Measurements from ENCODE around the gene POP5. TPM values are rescaled to one million over a fixed set of nuclear protein-coding genes. Genes with fewer than 3 reads are reported as not detected.

POP5 gene, protein sequence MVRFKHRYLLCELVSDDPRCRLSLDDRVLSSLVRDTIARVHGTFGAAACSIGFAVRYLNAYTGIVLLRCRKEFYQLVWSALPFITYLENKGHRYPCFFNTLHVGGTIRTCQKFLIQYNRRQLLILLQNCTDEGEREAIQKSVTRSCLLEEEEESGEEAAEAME
- 10 to 100 TPM; 15.6 to 28.1 (median 22.6) TPM for total RNA-seq

DNA sequence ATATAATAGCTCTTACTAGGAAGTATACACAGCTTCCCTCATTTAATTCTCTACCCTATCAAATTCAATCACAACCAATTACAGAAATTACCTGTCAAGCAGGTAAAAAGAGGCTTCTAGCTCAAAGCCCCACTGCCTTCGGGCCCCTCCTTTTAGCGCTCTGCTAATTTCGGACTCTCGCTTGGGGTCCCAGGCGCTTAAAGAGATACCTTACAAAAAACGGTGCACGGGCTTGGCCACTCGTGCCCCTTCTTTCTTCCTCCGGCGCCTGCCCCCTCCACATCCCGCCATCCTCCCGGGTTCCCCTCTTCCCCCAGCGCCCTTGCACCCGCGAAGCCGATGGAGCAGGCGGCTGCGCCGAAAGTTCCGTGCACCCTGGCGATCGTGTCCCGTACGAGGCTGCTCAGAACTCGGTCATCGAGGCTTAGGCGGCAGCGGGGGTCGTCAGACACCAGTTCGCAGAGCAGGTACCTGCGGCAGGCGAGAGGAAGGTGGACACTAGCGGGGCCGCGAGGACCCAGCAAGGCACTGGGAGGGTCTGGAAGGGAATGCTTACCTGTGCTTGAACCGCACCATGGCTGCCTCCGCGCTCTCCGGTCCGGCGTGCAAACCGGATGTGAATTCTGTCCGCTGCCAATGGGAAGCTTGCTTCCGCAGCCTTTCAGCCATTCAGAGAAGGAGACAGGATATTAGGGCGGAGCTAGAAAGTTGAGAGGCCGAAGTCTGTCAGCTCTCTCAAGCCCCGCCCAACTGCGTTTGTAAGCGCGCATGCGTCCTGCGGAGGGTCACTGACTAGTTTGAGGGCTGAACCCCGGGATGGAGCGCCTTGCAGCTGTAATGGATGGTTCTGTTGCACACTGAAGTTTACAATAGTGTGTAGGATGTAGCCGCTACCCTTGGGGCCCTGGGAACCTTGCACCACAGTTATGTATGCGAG lies at the start of gene POP5:
POP5 (minus strand) TSS at position 616 of the 937 bp plus-strand sequence; CDS start at position 576, 40 bp downstream.
- WGBS, 2 donors, result 0% methylated on average over 22 to 42 of the region's 56 CpGs
- peaks cover 19 to 47% (median 33%) of the 10 kb centered on the region in 3 donors for H3K4me1 ChIP-seq
- intact Hi-C loops (cut with DNase I), result loop anchor here (10.0 kb wide), 1 partner anchor 394 kb away; the partner anchor contains the start of gene HNF1A
- peaks cover 0 to 12% (median 0%) of the 10 kb centered on the region in 4 donors for H3K27me3 ChIP-seq
- DNase-seq, result peak; percentile 75
- peak within 1 kb of the TSS; percentile 60 to 90 (median 78) for H3K4me3 ChIP-seq
- H3K27ac ChIP-seq, result peak within 1 kb of the TSS; percentile 71 to 87 (median 80)
- TF ChIP-seq, protein P1, sequence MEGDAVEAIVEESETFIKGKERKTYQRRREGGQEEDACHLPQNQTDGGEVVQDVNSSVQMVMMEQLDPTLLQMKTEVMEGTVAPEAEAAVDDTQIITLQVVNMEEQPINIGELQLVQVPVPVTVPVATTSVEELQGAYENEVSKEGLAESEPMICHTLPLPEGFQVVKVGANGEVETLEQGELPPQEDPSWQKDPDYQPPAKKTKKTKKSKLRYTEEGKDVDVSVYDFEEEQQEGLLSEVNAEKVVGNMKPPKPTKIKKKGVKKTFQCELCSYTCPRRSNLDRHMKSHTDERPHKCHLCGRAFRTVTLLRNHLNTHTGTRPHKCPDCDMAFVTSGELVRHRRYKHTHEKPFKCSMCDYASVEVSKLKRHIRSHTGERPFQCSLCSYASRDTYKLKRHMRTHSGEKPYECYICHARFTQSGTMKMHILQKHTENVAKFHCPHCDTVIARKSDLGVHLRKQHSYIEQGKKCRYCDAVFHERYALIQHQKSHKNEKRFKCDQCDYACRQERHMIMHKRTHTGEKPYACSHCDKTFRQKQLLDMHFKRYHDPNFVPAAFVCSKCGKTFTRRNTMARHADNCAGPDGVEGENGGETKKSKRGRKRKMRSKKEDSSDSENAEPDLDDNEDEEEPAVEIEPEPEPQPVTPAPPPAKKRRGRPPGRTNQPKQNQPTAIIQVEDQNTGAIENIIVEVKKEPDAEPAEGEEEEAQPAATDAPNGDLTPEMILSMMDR (IDR thresholded peaks at IDR 0.05), result peak in 2 of 6 experiments; percentile 8 to 31
- TF ChIP-seq POLR2A (IDR thresholded peaks at IDR 0.05), result peak in 3 of 4 donors; percentile 31 to 58 (median 48)
- H3K36me3 ChIP-seq, result peaks cover 9 to 41% (median 23%) of the 10 kb centered on the region in 3 donors
- H3K9me3 ChIP-seq, result no peaks in the 10 kb centered on the region

DNA sequence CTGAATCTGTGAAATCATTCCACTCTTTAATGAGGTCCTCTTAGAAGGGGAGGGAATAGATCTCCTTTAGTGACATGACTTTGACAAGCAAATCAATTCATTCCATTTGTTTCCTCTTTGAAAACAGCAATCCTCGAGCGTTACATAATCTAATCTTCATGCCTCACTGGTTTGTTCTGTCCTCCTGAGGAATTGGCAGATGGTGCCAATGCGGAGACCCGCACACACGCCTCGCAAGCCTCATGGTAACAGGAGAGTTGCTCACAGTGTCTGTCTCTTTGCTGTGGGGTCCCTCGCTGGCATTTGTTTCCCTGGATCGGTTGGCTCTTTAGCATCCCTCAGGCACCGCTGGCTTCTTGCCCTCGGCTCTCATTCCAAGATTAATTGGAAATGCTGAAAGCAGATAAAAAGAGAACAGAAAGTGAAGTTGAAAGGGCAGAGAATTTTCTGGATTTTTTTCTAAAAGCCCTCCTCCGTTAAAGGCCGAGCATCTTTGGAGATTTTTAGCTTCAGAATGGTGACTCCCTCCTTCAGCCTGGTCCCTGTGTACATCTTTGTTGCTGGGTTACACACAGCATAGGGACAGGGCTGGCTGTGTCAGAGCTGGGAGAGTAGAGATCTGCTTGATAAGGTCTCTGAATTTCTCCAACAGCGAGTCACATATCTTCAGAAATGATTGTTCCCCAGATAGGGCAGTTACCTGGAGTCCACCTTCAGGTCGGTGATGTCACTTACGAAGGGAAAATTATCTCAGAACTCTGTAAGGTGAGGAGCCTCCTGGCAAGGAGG lies 49.1 kb upstream of the POP5 start:
- peaks cover 0 to 17% (median 0%) of the 10 kb centered on the region in 4 donors for H3K27me3 ChIP-seq
- no peaks in the 10 kb centered on the region for H3K4me1 ChIP-seq

DNA sequence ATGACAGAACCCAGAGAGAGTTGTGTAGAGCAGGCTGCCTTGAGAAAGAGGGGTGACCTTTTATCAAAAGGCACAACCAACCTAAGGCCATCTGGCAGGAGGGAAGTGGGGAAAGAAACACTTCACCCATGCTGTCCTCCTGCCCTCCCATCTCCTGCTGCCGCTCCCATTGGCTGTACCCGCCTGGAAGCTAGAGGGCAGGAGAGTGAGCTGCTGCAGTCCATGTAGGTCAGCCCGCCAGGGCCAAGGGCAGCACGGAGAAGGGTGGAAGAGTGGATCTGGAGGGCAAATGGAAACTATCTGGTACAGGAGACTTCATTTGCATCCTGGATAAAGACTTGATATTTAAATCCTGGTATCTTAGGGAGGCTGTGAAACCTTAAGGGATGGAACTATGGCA lies 47.7 kb upstream of the POP5 start:
- no peaks in the 10 kb centered on the region for H3K4me1 ChIP-seq
- TF ChIP-seq POLR2A (IDR thresholded peaks at IDR 0.05), result no peak
- TF ChIP-seq, protein P1 (IDR thresholded peaks at IDR 0.05), result no peak
- no peaks in the 10 kb centered on the region for H3K9me3 ChIP-seq
- intact Hi-C loops (cut with DNase I), result no loop called here
- WGBS, 2 donors, result 47 to 71% methylated on average over 2 to 4 of the region's 4 CpGs
- no peaks in the 10 kb centered on the region for H3K36me3 ChIP-seq
- DNase-seq, result no peak
- H3K27me3 ChIP-seq, result peaks cover 0 to 11% (median 0%) of the 10 kb centered on the region in 4 donors
- no peak overlapping the region for H3K27ac ChIP-seq
- H3K4me3 ChIP-seq, result no peak overlapping the region

More for the DNA sequence above, 49.1 kb upstream of the POP5 start:
- H3K36me3 ChIP-seq, result no peaks in the 10 kb centered on the region
- 49 to 50% methylated on average over 13 to 15 of the region's 15 CpGs for WGBS, 2 donors
- no peaks in the 10 kb centered on the region for H3K9me3 ChIP-seq
- H3K27ac ChIP-seq, result no peak overlapping the region
- TF ChIP-seq, protein P1 (IDR thresholded peaks at IDR 0.05), result no peak
- no peak for TF ChIP-seq POLR2A (IDR thresholded peaks at IDR 0.05)
- H3K4me3 ChIP-seq, result no peak overlapping the region
- DNase-seq, result no peak
- intact Hi-C loops (cut with DNase I), result no loop called here

DNA sequence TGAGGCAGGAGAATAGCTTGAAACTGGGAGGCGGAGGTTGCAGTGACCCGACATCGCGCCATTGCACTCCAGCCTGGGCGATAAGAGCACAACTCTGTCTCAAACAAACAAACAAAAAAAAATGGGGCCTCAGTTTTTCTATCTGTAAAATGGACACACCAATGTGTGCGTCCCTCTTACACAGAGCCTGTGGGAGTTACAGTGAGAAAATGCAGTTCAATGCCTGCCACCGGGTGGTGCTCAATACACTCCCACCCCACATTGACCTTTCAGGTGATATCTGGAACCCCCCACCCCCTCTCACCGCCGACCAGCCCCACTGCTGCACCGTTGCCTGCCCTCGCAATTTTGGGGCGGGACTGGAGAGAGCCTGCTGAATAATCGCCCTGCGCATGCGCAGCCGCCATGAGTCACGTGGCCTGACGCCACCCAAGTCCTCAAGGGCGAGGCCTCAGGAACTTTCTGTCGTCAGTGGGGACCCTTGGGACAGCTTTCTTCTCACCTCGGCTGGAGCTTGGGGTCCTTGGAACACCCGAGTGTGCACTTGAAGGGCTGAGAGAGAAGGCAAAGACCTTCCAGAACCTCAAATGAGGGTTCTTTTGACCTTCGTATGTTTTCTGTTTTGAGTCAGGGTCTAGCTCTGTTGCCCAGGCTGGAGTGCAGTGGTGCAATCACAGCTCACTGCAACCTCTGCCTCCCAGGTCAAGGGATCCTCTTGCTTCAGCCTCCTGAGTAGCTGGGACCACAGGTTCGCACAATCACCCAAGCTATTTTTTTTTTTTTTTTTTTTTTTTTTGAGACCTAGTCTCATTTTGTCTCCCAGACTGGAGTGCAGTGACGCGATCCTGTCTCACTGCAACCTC lies 44.6 kb upstream of the POP5 start:
- DNase-seq, result no peak
- no peak overlapping the region for H3K4me3 ChIP-seq
- intact Hi-C loops (cut with DNase I), result no loop called here
- no peaks in the 10 kb centered on the region for H3K4me1 ChIP-seq
- H3K36me3 ChIP-seq, result no peaks in the 10 kb centered on the region
- H3K27ac ChIP-seq, result no peak overlapping the region
- H3K9me3 ChIP-seq, result no peaks in the 10 kb centered on the region
- TF ChIP-seq, protein P1 (IDR thresholded peaks at IDR 0.05), result peak in 1 of 6 experiments; percentile 31
- TF ChIP-seq POLR2A (IDR thresholded peaks at IDR 0.05), result no peak
- peaks cover 0 to 11% (median 0%) of the 10 kb centered on the region in 4 donors for H3K27me3 ChIP-seq
- WGBS, 2 donors, result 75 to 86% methylated on average over 14 to 17 of the region's 26 CpGs
